Choroid plexus epithelial cell (primary cell): Measurements from ENCODE around the gene CAB39L.

Experiments used
- DNase-seq: peaks from one replicate; pipeline ENCODE4 v3.0.0-alpha.2; 2010; ENCODE audit warnings: low read depth
- H3K4me3 ChIP-seq: 2 replicates; pipeline ENCODE4 v1.5.1; 2011; ENCODE audit warnings: low read depth, mild to moderate bottlenecking, control low read depth, low read length, moderate library complexity
- TF ChIP-seq, protein P1 (sequence below): conservative IDR thresholded peaks from 2 replicates; pipeline ENCODE4 v1.5.1; 2011; ENCODE audit warnings: low read depth, mild to moderate bottlenecking, control low read depth, inconsistent platforms, low read length, moderate library complexity

CAB39L gene

DNA sequence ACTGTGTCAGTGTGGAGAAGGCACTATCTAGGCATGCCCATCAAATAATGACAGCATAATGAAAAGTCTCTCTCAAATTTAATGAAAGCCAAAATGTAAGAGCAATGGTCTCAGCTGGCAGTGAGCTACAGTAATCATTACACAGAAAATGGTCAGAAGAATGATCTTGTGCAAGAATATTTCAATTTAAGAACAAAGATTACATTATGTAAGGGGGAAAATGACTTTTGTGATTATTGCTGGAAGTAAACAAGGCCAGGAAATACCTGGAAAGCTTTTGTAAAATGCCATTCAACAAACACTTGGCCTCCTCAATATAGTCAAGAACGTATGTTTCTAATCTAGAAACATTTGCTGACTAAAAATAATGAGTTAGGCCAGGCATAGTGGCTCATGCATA is 89.1 kb downstream of the CAB39L start:
- no peak overlapping the region for H3K4me3 ChIP-seq
- DNase-seq = no peak
- TF ChIP-seq, protein P1, sequence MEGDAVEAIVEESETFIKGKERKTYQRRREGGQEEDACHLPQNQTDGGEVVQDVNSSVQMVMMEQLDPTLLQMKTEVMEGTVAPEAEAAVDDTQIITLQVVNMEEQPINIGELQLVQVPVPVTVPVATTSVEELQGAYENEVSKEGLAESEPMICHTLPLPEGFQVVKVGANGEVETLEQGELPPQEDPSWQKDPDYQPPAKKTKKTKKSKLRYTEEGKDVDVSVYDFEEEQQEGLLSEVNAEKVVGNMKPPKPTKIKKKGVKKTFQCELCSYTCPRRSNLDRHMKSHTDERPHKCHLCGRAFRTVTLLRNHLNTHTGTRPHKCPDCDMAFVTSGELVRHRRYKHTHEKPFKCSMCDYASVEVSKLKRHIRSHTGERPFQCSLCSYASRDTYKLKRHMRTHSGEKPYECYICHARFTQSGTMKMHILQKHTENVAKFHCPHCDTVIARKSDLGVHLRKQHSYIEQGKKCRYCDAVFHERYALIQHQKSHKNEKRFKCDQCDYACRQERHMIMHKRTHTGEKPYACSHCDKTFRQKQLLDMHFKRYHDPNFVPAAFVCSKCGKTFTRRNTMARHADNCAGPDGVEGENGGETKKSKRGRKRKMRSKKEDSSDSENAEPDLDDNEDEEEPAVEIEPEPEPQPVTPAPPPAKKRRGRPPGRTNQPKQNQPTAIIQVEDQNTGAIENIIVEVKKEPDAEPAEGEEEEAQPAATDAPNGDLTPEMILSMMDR = no peak

DNA sequence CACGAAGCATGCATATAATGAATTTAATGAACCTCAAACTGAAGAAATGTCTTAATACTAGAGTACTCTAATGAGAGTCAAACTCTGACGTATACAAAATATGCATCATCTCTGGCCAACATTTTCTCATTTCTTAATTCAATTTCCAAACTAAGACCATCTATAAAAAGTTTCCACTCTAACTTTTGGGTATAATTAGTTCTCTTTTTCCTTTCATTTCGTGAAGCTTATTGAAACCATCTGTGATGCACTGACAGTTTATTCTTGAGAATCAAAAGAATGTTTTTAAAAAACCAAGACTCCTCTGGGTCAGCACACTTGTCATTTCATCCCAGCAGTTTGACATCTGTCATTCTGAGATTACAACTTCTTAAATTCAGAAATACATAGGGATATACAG is 90.0 kb downstream of the CAB39L start:
- no peak overlapping the region for H3K4me3 ChIP-seq
- no peak for DNase-seq
- TF ChIP-seq, protein P1 = no peak

DNA sequence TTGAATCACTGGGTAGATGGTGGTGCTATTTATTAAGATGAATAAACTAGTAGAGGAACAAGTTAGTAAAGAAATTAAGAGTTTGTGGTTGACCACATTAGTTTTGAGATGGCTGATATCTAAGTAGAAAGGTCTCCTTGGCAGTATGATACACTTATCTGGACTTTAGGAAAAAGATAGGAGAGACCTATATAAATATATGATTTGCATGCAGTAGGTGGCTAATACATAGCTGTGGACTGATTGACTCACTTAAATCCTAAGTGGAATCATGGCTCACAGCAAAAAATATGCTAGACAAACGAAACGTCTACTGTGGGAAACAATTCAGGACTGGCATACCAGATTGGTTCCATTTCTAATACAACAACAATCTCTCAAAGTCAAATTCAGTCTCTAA is 92.0 kb downstream of the CAB39L start:
- peak; percentile 19 for DNase-seq
- TF ChIP-seq, protein P1 = no peak
- no peak overlapping the region for H3K4me3 ChIP-seq

DNA sequence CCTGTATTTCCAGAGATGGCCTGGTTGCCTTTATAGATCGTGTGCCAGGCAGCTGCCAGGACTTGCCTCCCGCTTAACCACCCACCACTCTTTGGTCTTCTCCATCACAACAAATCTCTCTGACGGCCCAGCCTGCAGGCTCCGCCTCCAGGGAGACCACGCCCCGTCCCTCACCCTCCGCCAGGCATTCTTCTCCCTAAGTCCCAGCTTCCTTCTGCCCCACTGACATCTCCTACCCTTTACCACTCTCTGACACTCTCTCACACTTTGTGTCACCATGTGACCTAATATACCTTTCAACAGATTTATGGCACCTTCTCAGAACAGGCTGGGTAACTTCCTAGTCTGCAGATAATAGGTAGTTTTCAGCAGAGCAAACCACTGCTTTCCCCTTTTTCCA is 95.1 kb downstream of the CAB39L start:
- TF ChIP-seq, protein P1 = no peak
- no peak overlapping the region for H3K4me3 ChIP-seq
- no peak for DNase-seq

DNA sequence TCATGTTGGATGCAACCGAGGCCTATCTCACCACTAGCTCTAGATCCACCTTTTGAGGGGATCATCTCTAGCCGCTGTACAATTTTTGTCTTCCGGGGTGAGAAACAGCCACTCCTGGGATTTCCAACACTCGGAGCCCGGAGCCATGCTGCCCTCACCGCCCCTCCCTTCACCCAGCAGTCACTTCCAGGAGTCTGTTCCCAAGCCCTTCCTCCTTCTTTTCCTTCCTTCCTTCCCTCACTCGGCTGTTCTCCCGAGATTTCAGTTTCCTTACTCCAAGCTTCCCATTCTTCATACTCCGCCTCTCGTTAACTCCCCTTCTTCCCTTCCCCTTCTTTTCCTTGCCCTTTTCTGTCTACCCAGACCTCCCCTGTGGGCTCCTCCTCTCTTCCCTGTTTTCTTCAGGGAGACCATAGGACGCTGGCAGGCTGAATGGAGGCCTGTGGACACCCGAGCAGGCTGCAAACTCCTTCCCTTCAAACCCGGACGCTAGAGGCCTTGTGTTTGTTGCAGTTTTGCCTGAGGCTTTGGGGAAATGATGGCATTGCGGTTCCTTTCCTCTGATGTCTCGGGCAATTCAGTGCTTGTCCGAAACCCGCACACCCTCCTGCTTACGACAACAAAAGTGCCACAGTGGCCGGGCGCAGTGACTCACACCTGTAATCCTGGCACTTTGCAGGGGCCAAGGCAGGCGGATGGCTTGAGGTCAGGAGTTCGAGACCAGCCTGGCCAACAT is 96.0 kb downstream of the CAB39L start:
- H3K4me3 ChIP-seq = no peak overlapping the region
- TF ChIP-seq, protein P1 = no peak
- DNase-seq = no peak

DNA sequence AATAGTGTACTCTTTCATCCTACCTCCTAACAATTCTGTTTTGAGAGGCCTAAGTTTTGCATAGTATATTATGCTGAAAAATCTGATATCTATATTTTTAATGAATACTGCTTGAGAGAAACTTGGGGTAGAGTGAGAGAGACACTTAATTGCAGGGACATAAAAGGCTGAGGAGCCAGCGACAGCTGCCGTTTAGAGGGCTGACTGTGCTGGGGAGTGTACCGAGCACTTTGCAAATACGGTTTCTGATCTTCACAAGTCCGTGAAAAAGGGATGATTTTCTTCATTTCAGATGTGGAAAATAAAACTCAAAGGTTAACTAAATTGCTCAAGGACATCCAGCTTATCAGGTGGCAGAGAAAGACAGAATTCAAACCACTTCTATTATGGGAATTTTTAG is 97.4 kb downstream of the CAB39L start:
- DNase-seq = no peak
- TF ChIP-seq, protein P1 = no peak
- no peak overlapping the region for H3K4me3 ChIP-seq

DNA sequence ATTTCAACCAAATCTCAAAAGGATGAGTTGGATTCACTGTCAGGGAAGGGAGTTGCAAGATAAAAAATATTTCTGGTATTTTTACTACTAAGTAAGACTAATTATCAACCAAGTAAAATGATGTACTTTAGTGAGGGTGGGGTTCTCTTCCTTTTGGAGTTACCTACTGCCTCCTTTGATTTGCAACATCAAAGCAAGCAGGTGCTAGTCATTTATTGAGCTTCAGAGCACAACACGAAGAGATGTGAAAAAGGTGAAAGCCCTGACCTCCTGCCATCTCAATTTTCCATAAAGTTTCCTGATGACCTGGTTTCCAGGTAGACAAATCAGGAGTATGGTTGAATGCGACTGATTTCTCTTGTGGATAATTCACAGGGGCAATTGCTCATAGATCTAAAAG is 100.1 kb downstream of the CAB39L start:
- no peak for DNase-seq
- H3K4me3 ChIP-seq = no peak overlapping the region
- TF ChIP-seq, protein P1 = no peak
